ENCODE results near the gene ABHD2.

Gene ABHD2

GRCh38 chr15:89101302-89102193 is 13.3 kb downstream of the ABHD2 start:
- H4K20me1 ChIP-seq (ENCODE audit: insufficient read depth, low read length): no peaks in the 10 kb centered on the region
- H3K27ac ChIP-seq (ENCODE audit: low read length): no peak overlapping the region
- H3K9me3 ChIP-seq (replicated peaks; ENCODE audit: insufficient read depth, low read length): no peaks in the 10 kb centered on the region
- H3K4me1 ChIP-seq (ENCODE audit: low read length): peaks cover 50% of the 10 kb centered on the region
- DNase-seq: no peak
- H3K79me2 ChIP-seq (ENCODE audit: low read length): peaks cover 87% of the 10 kb centered on the region
- H3K9ac ChIP-seq (ENCODE audit: low read length): no peak overlapping the region
- H2AFZ ChIP-seq (ENCODE audit: low read length): no peak overlapping the region
- TF ChIP-seq CTCF (IDR thresholded peaks at IDR 0.05; ENCODE audit: low read length) (no peak), EZH2 (optimal IDR thresholded peaks at IDR 0.05; ENCODE audit: low read depth, low read length) (no peak)
- no peak overlapping the region for H3K4me2 ChIP-seq (ENCODE audit: low read depth, low read length)
- peaks cover 29% of the 10 kb centered on the region for H3F3A ChIP-seq (ENCODE audit: insufficient read depth, low read length)
- no peak overlapping the region for H3K4me3 ChIP-seq (ENCODE audit: low read length)
- H3K9me2 ChIP-seq (replicated peaks; ENCODE audit: insufficient read depth, low read length): no peaks in the 10 kb centered on the region
- H3K27me3 ChIP-seq (replicated peaks; ENCODE audit: insufficient read depth, low read length): no peaks in the 10 kb centered on the region
- peaks cover under 1% of the 10 kb centered on the region; the same call in 1 of the 2 replicates for H3K36me3 ChIP-seq (replicated peaks; ENCODE audit: insufficient read depth, low read length)

- Histone ChIP-seq H3K27ac (ENCODE audit: low read length) (peak overlapping the region; percentile 94), H2AFZ (ENCODE audit: low read length) (no peak overlapping the region), H3K4me2 (ENCODE audit: low read depth, low read length) (peak overlapping the region; percentile 96), H4K20me1 (ENCODE audit: insufficient read depth, low read length) (no peaks in the 10 kb centered on the region), H3K9me3 (replicated peaks; ENCODE audit: insufficient read depth, low read length) (no peaks in the 10 kb centered on the region), H3K4me3 (ENCODE audit: low read length) (no peak overlapping the region), H3K27me3 (replicated peaks; ENCODE audit: insufficient read depth, low read length) (no peaks in the 10 kb centered on the region), H3F3A (ENCODE audit: insufficient read depth, low read length) (peaks cover 29% of the 10 kb centered on the region), H3K36me3 (replicated peaks; ENCODE audit: insufficient read depth, low read length) (peaks cover 7% of the 10 kb centered on the region; the same call in 1 of the 2 replicates), H3K79me2 (ENCODE audit: low read length) (peaks cover 87% of the 10 kb centered on the region), H3K9ac (ENCODE audit: low read length) (peak overlapping the region; percentile 64), H3K4me1 (ENCODE audit: low read length) (peaks cover 58% of the 10 kb centered on the region), H3K9me2 (replicated peaks; ENCODE audit: insufficient read depth, low read length) (no peaks in the 10 kb centered on the region)
- TF ChIP-seq EZH2phosphoT487 (IDR thresholded peaks at IDR 0.05; ENCODE audit: low read length) (no peak), CTCF (IDR thresholded peaks at IDR 0.05; ENCODE audit: low read length) (no peak), EZH2 (optimal IDR thresholded peaks at IDR 0.05; ENCODE audit: low read depth, low read length) (no peak)
- no peak for DNase-seq
Measured at GRCh38 chr15:89103481-89104171, 15.4 kb downstream of the ABHD2 start.

GRCh38 chr15:89104172-89104564 is 15.9 kb downstream of the ABHD2 start:
- no peaks in the 10 kb centered on the region for H3K9me3 ChIP-seq (replicated peaks; ENCODE audit: insufficient read depth, low read length)
- peak; percentile 49 for DNase-seq
- peaks cover 29% of the 10 kb centered on the region for H3F3A ChIP-seq (ENCODE audit: insufficient read depth, low read length)
- H3K27ac ChIP-seq (ENCODE audit: low read length): peak overlapping the region; percentile 94
- peaks cover 7% of the 10 kb centered on the region; the same call in 1 of the 2 replicates for H3K36me3 ChIP-seq (replicated peaks; ENCODE audit: insufficient read depth, low read length)
- TF ChIP-seq EZH2phosphoT487 (IDR thresholded peaks at IDR 0.05; ENCODE audit: low read length): no peak
- peak; percentile 67 for TF ChIP-seq CTCF (IDR thresholded peaks at IDR 0.05; ENCODE audit: low read length)
- TF ChIP-seq EZH2 (optimal IDR thresholded peaks at IDR 0.05; ENCODE audit: low read depth, low read length): no peak
- H3K79me2 ChIP-seq (ENCODE audit: low read length): peaks cover 87% of the 10 kb centered on the region
- H3K9me2 ChIP-seq (replicated peaks; ENCODE audit: insufficient read depth, low read length): no peaks in the 10 kb centered on the region
- H3K4me1 ChIP-seq (ENCODE audit: low read length): peaks cover 58% of the 10 kb centered on the region
- no peaks in the 10 kb centered on the region for H4K20me1 ChIP-seq (ENCODE audit: insufficient read depth, low read length)
- peak overlapping the region; percentile 96 for H3K4me2 ChIP-seq (ENCODE audit: low read depth, low read length)
- H3K9ac ChIP-seq (ENCODE audit: low read length): peak overlapping the region; percentile 64
- peak overlapping the region; percentile 48; the same call in 1 of the 2 replicates for H2AFZ ChIP-seq (ENCODE audit: low read length)
- peak overlapping the region; percentile 39 for H3K4me3 ChIP-seq (ENCODE audit: low read length)
- H3K27me3 ChIP-seq (replicated peaks; ENCODE audit: insufficient read depth, low read length): no peaks in the 10 kb centered on the region

Data from MM.1S (cell line).